Right atrium auricular region (tissue), 2 donors: ENCODE measurements around the gene CTDSPL2. TPM values are rescaled to one million over a fixed set of nuclear protein-coding genes. Genes with fewer than 3 reads are reported as not detected.
A peak's percentile ranks its signal among the peaks of the same experiment; 100 is the strongest.
"Not testable (repeated sequence)": the region's sequence is repeated elsewhere in the genome, so short reads cannot be mapped to it uniquely, and the experiment has no call there.

ENCODE experiments used
- DNase-seq: peaks from one replicate; pipeline ENCODE4 v3.0.0-alpha.2; 2019; ENCODE audit warnings: low spot score
- H3K27ac ChIP-seq, 2 donors: fragments of 200-600 bp; sonication (generic); 1 replicate in 1 of 2; 2 replicates in 1 of 2; pipeline ENCODE4 v1.5.1; 2016 to 2019
- H3K27me3 ChIP-seq, 2 donors: fragments of 200-600 bp; sonication (generic); one replicate each; pipeline versions ENCODE4 v1.5.1 to v1.6.0; 2017 to 2019
- H3K36me3 ChIP-seq: fragments of 200-600 bp; sonication (generic); one replicate; pipeline ENCODE4 v1.5.1; 2016
- H3K4me1 ChIP-seq, 2 donors: fragments of 200-600 bp; sonication (generic); one replicate each; pipeline versions ENCODE4 v1.5.1 to v1.6.0; 2017 to 2019
- H3K4me3 ChIP-seq, 2 donors: fragments of 200-600 bp; sonication (generic); 1 replicate in 1 of 2; 2 replicates in 1 of 2; pipeline ENCODE4 v1.5.1; 2017 to 2019; ENCODE audit warnings: mild to moderate bottlenecking in 1 of 2, moderate library complexity in 1 of 2
- H3K9me3 ChIP-seq, 2 donors: fragments of 200-600 bp; sonication (generic); one replicate each; pipeline ENCODE4 v1.5.1; 2019
- total RNA-seq, 2 donors: library from RNA; depleted of rRNA; stranded (reverse); fragments of >200 nt; gene quantifications; one replicate each; pipeline ENCODE4 v1.1.0, GENCODE V29; 2016
- TF ChIP-seq, protein P1 (sequence below), 2 donors: fragments of 200-600 bp; sonication (generic); IDR thresholded peaks; one replicate each; pipeline ENCODE4 v1.5.1; 2019; ENCODE audit warnings: antibody characterized with exemption in 2 of 2

CTDSPL2 gene
- total RNA-seq, 2 donors from 2014 or later, result 22.5 to 32.9 TPM

DNA sequence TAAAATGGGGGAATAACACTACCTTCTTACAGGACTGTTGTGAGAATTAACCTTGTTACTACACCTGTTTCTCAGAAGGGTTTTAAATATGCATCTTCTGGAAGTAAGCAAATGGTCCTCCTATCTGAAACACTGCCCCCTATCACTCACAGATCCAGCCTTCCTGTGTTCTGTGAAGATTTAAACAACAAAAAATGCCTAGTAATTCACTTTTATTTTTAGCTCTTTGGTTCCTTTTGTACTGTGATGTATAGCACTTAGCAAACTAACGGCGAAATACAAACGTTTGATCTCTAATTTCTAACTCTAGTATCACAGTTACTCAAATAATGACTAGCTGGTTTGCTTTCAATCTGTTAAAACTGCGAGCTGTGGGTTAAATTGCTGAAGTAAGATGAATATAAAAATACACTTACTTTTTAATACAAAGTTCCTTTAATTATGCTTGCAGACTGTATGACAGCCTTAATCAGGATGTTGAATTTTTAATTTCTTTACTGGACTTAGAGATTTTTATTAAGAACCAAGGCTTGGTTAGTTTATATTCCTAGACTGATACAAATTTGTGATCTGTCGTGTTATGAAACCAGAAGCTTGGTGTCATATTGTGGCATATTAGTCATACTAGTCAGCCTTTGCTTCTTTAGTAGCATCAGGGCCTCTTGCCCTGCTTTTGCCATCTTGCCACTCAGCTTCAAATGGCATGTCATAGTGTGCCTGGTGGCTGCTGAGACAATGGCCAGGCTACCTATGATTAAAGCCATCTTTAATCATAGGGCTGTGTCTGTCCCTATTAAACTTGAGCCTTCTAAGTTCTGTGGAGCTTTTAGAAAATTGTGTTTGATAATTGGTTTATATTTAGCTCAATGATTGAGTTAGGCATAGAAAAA, 118.7 kb downstream of the CTDSPL2 start:
- TF ChIP-seq, protein P1, sequence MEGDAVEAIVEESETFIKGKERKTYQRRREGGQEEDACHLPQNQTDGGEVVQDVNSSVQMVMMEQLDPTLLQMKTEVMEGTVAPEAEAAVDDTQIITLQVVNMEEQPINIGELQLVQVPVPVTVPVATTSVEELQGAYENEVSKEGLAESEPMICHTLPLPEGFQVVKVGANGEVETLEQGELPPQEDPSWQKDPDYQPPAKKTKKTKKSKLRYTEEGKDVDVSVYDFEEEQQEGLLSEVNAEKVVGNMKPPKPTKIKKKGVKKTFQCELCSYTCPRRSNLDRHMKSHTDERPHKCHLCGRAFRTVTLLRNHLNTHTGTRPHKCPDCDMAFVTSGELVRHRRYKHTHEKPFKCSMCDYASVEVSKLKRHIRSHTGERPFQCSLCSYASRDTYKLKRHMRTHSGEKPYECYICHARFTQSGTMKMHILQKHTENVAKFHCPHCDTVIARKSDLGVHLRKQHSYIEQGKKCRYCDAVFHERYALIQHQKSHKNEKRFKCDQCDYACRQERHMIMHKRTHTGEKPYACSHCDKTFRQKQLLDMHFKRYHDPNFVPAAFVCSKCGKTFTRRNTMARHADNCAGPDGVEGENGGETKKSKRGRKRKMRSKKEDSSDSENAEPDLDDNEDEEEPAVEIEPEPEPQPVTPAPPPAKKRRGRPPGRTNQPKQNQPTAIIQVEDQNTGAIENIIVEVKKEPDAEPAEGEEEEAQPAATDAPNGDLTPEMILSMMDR (IDR thresholded peaks at IDR 0.05), result peak in 1 of 2 donors; percentile 43
- H3K4me3 ChIP-seq, result no peak overlapping the region
- no peaks in the 10 kb centered on the region for H3K36me3 ChIP-seq
- no peaks in the 10 kb centered on the region for H3K9me3 ChIP-seq
- no peak overlapping the region for H3K27ac ChIP-seq
- DNase-seq, result no peak
- H3K27me3 ChIP-seq, result no peaks in the 10 kb centered on the region
- peaks cover 0 to 38% of the 10 kb centered on the region in 2 donors for H3K4me1 ChIP-seq

DNA sequence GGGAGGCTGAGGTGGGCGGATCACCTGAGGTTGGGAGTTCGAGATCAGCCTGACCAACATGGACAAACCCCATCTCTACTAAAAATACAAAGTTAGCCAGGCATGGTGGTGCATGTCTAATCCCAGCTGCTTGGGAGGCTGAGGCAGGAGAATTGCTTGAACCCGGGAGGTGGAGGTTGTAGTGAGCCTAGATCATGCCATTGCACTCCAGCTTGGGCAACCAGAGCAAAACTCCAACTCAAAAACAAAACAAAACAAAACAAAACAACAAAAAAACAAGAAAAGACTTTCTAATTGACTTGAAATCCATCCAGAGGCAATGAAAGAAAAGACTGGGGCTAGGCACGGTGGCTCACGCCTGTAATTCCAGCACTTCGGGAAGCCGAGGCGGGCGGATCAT, 121.7 kb downstream of the CTDSPL2 start:
- peaks cover 0 to 16% of the 10 kb centered on the region in 2 donors for H3K4me1 ChIP-seq
- H3K4me3 ChIP-seq, H3K27ac ChIP-seq, H3K9me3 ChIP-seq, H3K27me3 ChIP-seq, DNase-seq: not testable (repeated sequence)
- peaks cover 23% of the 10 kb centered on the region for H3K36me3 ChIP-seq

DNA sequence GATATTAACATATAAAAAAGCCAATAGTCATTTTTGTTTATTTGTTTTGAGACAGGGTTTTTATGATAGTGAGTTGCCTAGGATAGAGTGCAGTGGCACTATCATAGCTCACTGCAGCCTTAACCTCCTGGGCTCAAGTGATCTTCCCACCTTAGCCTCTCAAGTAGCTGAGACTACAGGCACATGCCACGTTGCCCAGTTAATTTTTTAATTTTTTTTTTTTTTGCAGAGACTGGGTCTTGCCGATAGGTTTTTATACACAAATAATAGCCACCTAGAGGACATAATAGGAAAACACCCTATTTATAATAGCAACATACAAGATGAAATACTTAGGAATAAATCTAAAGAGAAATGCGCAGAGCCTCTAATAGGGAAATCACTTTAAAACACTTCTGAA, 122.8 kb downstream of the CTDSPL2 start:
- no peak for DNase-seq
- Histone ChIP-seq H3K36me3 (peaks cover 30% of the 10 kb centered on the region), H3K4me3 (no peak overlapping the region), H3K9me3 (no peaks in the 10 kb centered on the region), H3K27me3 (no peaks in the 10 kb centered on the region), H3K27ac (no peak overlapping the region), H3K4me1 (peaks cover 0 to 20% of the 10 kb centered on the region in 2 donors)
- TF ChIP-seq, protein P1 (IDR thresholded peaks at IDR 0.05), result peak; percentile 21 to 48

DNA sequence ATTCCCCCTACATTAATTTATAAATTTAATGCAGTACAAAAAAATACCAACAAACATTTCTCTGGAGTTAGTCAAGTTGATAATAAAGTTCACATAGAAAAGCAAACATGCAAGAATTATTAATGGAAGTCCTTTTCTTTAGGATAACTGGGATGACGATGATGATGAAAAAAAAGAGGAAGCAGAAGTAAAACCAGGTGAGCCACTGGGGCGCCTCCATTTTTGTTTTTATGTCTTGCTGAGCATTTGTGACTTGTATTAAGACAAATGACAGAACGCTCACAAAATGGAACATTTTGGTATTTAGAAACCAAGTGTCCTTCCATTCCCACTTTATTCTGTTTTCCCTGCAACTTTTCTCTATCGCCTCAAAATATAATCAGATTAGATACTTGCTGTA, 123.3 kb downstream of the CTDSPL2 start:
- Histone ChIP-seq H3K27me3 (no peaks in the 10 kb centered on the region), H3K36me3 (peaks cover 35% of the 10 kb centered on the region), H3K4me3 (no peak overlapping the region), H3K9me3 (no peaks in the 10 kb centered on the region), H3K4me1 (peaks cover 0 to 22% of the 10 kb centered on the region in 2 donors), H3K27ac (no peak overlapping the region)
- TF ChIP-seq, protein P1 (IDR thresholded peaks at IDR 0.05), result no peak
- DNase-seq, result no peak

DNA sequence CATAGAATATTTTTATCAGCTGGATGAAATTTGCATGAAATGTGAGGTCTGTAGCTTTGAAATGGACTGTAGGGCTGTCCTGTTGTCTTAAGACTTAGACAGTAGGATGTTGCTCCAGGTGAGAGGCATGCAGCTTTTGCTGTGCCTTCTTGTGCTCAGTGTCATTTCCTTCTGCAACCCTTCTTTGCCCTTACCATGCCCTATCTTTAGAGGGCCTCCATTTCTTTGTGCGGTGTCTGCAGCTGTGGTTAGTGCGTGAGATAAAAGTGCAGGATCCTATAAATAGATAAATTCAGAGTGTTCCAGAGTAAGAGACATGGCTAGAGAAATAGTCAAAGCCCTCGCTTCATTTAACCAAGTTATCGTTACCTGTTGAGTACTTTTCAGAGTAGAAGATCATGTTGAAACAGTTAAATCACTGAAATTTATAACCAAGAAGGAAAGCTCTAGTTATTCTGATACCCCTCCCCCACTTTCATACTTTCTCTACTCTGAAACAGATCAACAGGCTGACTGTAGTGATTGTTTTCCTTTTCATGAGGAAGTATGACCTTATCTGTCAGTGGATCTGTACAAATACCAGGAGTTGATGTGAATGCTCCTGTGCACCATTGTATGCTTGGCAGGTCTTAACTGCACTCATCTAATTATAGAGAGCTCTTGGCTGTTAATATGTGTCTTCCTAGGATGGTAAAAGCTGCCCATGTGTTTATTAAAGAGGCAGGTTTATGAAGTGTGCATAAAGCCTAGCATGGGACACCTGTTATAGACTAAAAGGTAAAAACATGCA, 127.7 kb downstream of the CTDSPL2 start:
- H3K27ac ChIP-seq, result peak overlapping the region in 1 of 2 donors; percentile 41
- H3K4me3 ChIP-seq, result no peak overlapping the region
- H3K27me3 ChIP-seq, result no peaks in the 10 kb centered on the region
- no peaks in the 10 kb centered on the region for H3K9me3 ChIP-seq
- H3K4me1 ChIP-seq, result peaks cover 0 to 21% of the 10 kb centered on the region in 2 donors
- peak; percentile 16 for DNase-seq
- H3K36me3 ChIP-seq, result peaks cover 77% of the 10 kb centered on the region
- TF ChIP-seq, protein P1 (IDR thresholded peaks at IDR 0.05), result no peak

DNA sequence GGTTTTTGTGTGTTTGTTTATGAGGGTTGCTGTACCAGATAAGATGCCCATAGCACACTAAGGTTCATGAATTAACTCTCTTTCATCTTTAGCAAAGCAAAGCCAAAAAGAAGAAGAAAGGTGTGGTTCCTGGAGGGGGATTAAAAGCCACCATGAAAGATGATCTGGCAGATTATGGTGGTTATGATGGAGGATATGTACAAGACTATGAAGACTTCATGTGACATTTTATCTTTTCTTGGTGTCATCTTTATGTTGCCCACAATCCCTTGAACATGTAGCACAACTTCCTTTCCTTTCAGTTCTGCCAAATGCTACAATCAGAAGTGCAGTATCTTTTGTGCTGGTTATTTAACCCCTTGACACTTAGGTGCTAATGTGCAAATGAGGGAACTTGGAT, 133.5 kb downstream of the CTDSPL2 start:
- H3K36me3 ChIP-seq, result peaks cover 96% of the 10 kb centered on the region
- H3K27ac ChIP-seq, H3K9me3 ChIP-seq, DNase-seq, H3K4me3 ChIP-seq, H3K27me3 ChIP-seq, H3K4me1 ChIP-seq: not testable (repeated sequence)
